GM23338 (cell line): Measurements from ENCODE around the gene PDIA5.

Experiments used
- CTCF ChIP-seq, 2 experiments: fragments of 200-600 bp in 1 of 2; sonication (generic) in 1 of 2; conservative IDR thresholded peaks; 2 replicates each; pipeline versions ENCODE4 v1.5.1 to v1.6.1; 2016 to 2017; ENCODE audit warnings: antibody characterized with exemption in 2 of 2, low read depth in 2 of 2, mild to moderate bottlenecking in 2 of 2, moderate library complexity in 1 of 2
- EZH2 ChIP-seq: fragments of 200-600 bp; sonication (generic); IDR thresholded peaks from one replicate; pipeline ENCODE4 v1.8.0; 2017; ENCODE audit warnings: antibody characterized with exemption, mild to moderate bottlenecking, low read depth; ENCODE audit not compliant: unreplicated experiment
- POLR2AphosphoS5 ChIP-seq: IDR thresholded peaks from 2 replicates; pipeline ENCODE4 v1.6.1; 2016; ENCODE audit warnings: antibody characterized with exemption, low read depth

DNA sequence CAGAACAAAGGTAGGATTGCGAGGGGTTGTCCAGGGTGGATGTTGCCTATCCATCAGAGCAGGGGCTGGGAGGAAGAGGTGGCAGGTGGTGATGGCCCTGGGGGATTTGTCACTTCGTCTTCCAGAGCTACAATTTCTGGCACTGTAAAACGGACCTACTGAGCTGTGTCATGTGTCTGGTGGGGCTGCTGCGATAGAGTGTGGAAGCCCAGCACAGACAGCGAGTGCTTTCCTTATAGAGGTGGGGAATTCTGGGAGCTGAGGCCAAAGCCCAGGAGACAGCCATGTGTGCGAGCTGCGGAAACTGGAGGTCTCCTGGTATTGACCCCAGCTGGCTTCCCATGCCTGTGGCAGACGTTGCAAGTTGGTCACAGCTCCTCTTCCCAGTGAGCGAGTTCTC lies 73.7 kb downstream of the PDIA5 start:
- TF ChIP-seq CTCF (conservative IDR thresholded peaks at IDR 0.05; ENCODE audit: low read depth in 2 of 2), result no peak
- TF ChIP-seq EZH2, result no peak
- no peak for TF ChIP-seq POLR2AphosphoS5
